Neuronal stem cell (in vitro differentiated cells): ENCODE results near the gene LRRC73.

Source experiments
- DNase-seq: peaks from one replicate; pipeline ENCODE4 v3.0.0-alpha.2; 2013; ENCODE audit warnings: low spot score
- H2AFZ ChIP-seq: one replicate; pipeline ENCODE4 v1.6.1; 2013; ENCODE audit warnings: mild to moderate bottlenecking, low read length, inconsistent platforms
- H2AK5ac ChIP-seq: 2 replicates; pipeline ENCODE4 v1.6.1; 2013; ENCODE audit warnings: low read depth, mild to moderate bottlenecking, inconsistent platforms, low read length, moderate library complexity, mixed read lengths
- H2BK120ac ChIP-seq: 2 replicates; pipeline ENCODE4 v1.6.1; 2013; ENCODE audit warnings: low read depth, mild to moderate bottlenecking, inconsistent platforms, low read length, moderate library complexity, mixed read lengths
- H2BK12ac ChIP-seq: one replicate; pipeline ENCODE4 v1.6.1; 2013; ENCODE audit warnings: low read length, inconsistent platforms
- H2BK15ac ChIP-seq: 2 replicates; pipeline ENCODE4 v1.6.1; 2013; ENCODE audit warnings: mild to moderate bottlenecking, low read length, inconsistent platforms, mixed read lengths
- H2BK5ac ChIP-seq: one replicate; pipeline ENCODE4 v1.6.1; 2013; ENCODE audit warnings: inconsistent platforms, mild to moderate bottlenecking, low read length, moderate library complexity
- H3K14ac ChIP-seq: one replicate; pipeline ENCODE4 v1.6.1; 2013; ENCODE audit warnings: low read length, inconsistent platforms
- H3K18ac ChIP-seq: 2 replicates; pipeline ENCODE4 v1.6.1; 2013; ENCODE audit warnings: low read length, inconsistent platforms
- H3K23ac ChIP-seq: 2 replicates; pipeline ENCODE4 v1.6.1; 2013; ENCODE audit warnings: low read depth, mild to moderate bottlenecking, mixed read lengths, low read length, inconsistent platforms; ENCODE audit not compliant: poor library complexity
- H3K27ac ChIP-seq: replicated peaks from 3 replicates; pipeline ENCODE4 v1.5.1; 2013; ENCODE audit warnings: low read length, inconsistent platforms
- H3K27me3 ChIP-seq, 3 experiments: 2 replicates each; pipeline ENCODE4 v1.6.1; 2013; ENCODE audit warnings: low read length in 3 of 3, mild to moderate bottlenecking in 2 of 3, inconsistent platforms in 1 of 3, low read depth in 1 of 3, mixed read lengths in 1 of 3, moderate library complexity in 1 of 3; ENCODE audit not compliant: control insufficient read depth in 3 of 3, insufficient read depth in 3 of 3
- H3K36me3 ChIP-seq, 2 donors: replicated peaks in 1 of 2; 2 replicates each; pipeline ENCODE4 v1.6.1; 2013; ENCODE audit warnings: low read length in 2 of 2; ENCODE audit not compliant: control insufficient read depth in 2 of 2, insufficient read depth in 2 of 2
- H3K4ac ChIP-seq: 2 replicates; pipeline ENCODE4 v1.6.1; 2013; ENCODE audit warnings: inconsistent platforms, mild to moderate bottlenecking, low read length, moderate library complexity
- H3K4me1 ChIP-seq, 2 donors: 1 replicate in 1 of 2; 2 replicates in 1 of 2; pipeline ENCODE4 v1.6.1; 2013; ENCODE audit warnings: low read length in 2 of 2, low read depth in 1 of 2; ENCODE audit not compliant: control insufficient read depth in 2 of 2, insufficient read depth in 1 of 2
- H3K4me2 ChIP-seq: one replicate; pipeline ENCODE4 v1.6.1; 2013; ENCODE audit warnings: mild to moderate bottlenecking, low read length, inconsistent platforms; ENCODE audit not compliant: insufficient read depth, poor library complexity, severe bottlenecking
- H3K4me3 ChIP-seq, 2 donors: 2 replicates each; pipeline ENCODE4 v1.5.1; 2013; ENCODE audit warnings: low read length in 2 of 2, mild to moderate bottlenecking in 2 of 2, inconsistent platforms in 1 of 2, moderate library complexity in 1 of 2
- H3K79me1 ChIP-seq: one replicate; pipeline ENCODE4 v1.6.1; 2013; ENCODE audit warnings: low read depth, mild to moderate bottlenecking, inconsistent platforms, low read length, moderate library complexity
- H3K9ac ChIP-seq: one replicate; pipeline ENCODE4 v1.6.1; 2013; ENCODE audit warnings: mild to moderate bottlenecking, low read depth, low read length, inconsistent platforms; ENCODE audit not compliant: poor library complexity
- H3K9me3 ChIP-seq, 2 donors: replicated peaks in 1 of 2; 2 replicates each; pipeline versions ENCODE3 to v1.6.1; 2013; ENCODE audit warnings: low read length in 2 of 2, mild to moderate bottlenecking in 2 of 2, inconsistent platforms in 1 of 2, low read depth in 1 of 2, mixed read lengths in 1 of 2, moderate library complexity in 1 of 2; ENCODE audit not compliant: control insufficient read depth in 2 of 2, insufficient read depth in 1 of 2
- H4K8ac ChIP-seq: one replicate; pipeline ENCODE4 v1.6.1; 2013; ENCODE audit warnings: low read depth, mild to moderate bottlenecking, inconsistent platforms, low read length, moderate library complexity
- H4K91ac ChIP-seq: one replicate; pipeline ENCODE4 v1.6.1; 2013; ENCODE audit warnings: low read length, low read depth, mild to moderate bottlenecking, inconsistent platforms; ENCODE audit not compliant: poor library complexity
- WGBS, 2 donors: extraction: QIAGEN DNeasy Blood & Tissue Kit; methylation state at CpG; one replicate each; pipeline ENCODE4 v1.1.7; 2013; ENCODE audit warnings: missing lambda C conversion rate in 2 of 2, mixed read lengths in 1 of 2; ENCODE audit not compliant: insufficient read length in 2 of 2, insufficient replicate concordance in 1 of 2; ENCODE audit errors: extremely low coverage in 2 of 2; 5-methylcytosine and 5-hydroxymethylcytosine counted together

LRRC73 gene

DNA sequence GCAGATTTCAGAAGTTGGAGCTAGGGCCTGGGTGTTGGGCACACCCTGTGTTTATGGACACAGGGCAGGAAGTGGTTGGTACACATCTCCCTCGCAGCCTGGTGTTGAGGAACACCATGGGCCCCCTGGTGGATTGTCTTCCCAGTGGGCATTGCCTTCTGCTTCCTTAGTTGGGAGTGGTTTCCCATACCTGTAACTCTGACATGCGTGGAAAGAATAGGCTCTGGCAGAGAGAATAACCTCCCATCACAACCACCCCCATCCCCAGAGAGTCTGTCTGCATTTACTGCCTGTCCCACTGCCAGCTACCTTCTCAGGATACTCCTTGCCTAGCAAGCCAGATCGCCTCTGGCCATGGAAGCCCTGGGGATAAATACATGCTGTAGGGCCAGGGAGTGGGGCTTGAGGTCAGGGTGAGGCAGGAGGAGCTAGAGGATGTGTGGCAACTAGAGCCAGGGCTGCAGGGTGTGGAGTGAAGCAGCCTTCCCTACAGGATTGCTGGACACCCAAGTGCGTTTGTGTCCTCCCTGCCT, 14.7 kb downstream of the LRRC73 start:
- Histone ChIP-seq H4K8ac (no peak overlapping the region), H3K4me1 (peaks cover 7 to 15% of the 10 kb centered on the region in 2 donors), H2AFZ (no peak overlapping the region), H3K27me3 (no peaks in the 10 kb centered on the region), H3K27ac (no peak overlapping the region), H3K23ac (no peak overlapping the region), H3K36me3 (peaks cover 22 to 42% of the 10 kb centered on the region in 2 donors), H3K4me2 (no peak overlapping the region), H3K14ac (no peak overlapping the region), H3K4me3 (no peak overlapping the region), H3K4ac (no peak overlapping the region), H2BK15ac (no peak overlapping the region), H2BK5ac (no peak overlapping the region), H2BK12ac (no peak overlapping the region), H3K9ac (peak overlapping the region; percentile 82), H2BK120ac (no peak overlapping the region), H3K9me3 (no peaks in the 10 kb centered on the region), H2AK5ac (no peak overlapping the region), H3K79me1 (peaks cover 14% of the 10 kb centered on the region), H3K18ac (no peak overlapping the region), H4K91ac (no peak overlapping the region)
- no CpG with 5 or more reads among the region's 4 CpGs for WGBS, 2 donors
- no peak for DNase-seq

DNA sequence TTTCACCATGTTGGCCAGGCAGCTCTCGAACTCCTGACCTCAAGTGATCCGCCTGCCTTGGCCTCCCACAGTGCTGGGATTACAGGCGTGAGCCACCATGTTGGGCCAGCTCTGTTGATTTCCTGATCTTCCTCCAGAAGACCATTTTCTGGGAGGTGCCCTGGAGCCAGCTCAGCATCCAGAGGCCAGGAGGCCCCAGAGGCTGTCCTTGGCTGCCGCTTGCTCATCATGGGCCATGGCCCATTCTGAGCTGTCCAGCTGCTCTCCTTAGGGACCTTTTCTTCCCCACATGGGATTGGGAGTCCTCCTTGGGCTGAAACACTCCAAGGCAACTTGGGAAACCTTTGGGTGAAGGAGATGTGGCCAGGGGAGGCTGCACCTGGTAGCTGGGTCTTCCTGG, 15.4 kb downstream of the LRRC73 start:
- no peak overlapping the region for H2BK5ac ChIP-seq
- no peak overlapping the region for H3K14ac ChIP-seq
- no peak for DNase-seq
- no peaks in the 10 kb centered on the region for H3K27me3 ChIP-seq
- no peak overlapping the region for H2BK15ac ChIP-seq
- no peak overlapping the region for H3K9ac ChIP-seq
- H4K8ac ChIP-seq: no peak overlapping the region
- H3K36me3 ChIP-seq: peaks cover 15 to 38% of the 10 kb centered on the region in 2 donors
- no CpG with 5 or more reads among the region's 4 CpGs for WGBS, 2 donors
- H3K27ac ChIP-seq: no peak overlapping the region
- H2BK12ac ChIP-seq: no peak overlapping the region
- H2AK5ac ChIP-seq: no peak overlapping the region
- no peak overlapping the region for H3K4me2 ChIP-seq
- no peak overlapping the region for H2BK120ac ChIP-seq
- no peak overlapping the region for H3K23ac ChIP-seq
- no peak overlapping the region for H2AFZ ChIP-seq
- H3K4me3 ChIP-seq: no peak overlapping the region
- H3K4ac ChIP-seq: no peak overlapping the region
- no peaks in the 10 kb centered on the region for H3K9me3 ChIP-seq
- peaks cover 14% of the 10 kb centered on the region for H3K79me1 ChIP-seq
- peak overlapping the region; percentile 17 for H3K18ac ChIP-seq
- no peak overlapping the region for H4K91ac ChIP-seq
- H3K4me1 ChIP-seq: peaks cover 7 to 15% of the 10 kb centered on the region in 2 donors

DNA sequence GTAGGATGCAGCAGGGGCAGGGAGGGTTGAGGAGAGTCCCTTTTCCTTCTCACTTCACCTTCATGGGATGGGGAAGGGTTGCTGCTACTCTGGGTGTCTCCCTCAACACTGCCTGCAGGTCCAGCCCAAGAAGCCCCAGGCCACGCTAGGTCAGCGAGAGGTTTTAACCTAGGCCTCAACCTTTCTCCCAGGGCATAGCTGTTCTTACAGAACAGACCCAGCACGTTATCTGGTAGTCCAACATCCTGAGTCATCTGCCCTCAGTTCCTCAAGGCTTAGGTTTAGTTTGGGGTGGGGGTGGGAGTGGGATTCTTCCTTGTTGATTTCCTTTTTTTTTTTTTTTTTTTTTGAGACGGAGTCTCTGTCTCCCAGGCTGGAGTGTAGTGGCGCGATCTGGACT, 15.8 kb downstream of the LRRC73 start:
- H4K8ac ChIP-seq: no peak overlapping the region
- H3K27ac ChIP-seq: no peak overlapping the region
- H3K18ac ChIP-seq: no peak overlapping the region
- no peak overlapping the region for H4K91ac ChIP-seq
- no peaks in the 10 kb centered on the region for H3K9me3 ChIP-seq
- H3K79me1 ChIP-seq: peaks cover 14% of the 10 kb centered on the region
- H2BK5ac ChIP-seq: no peak overlapping the region
- H2BK120ac ChIP-seq: no peak overlapping the region
- no peak overlapping the region for H3K4me3 ChIP-seq
- DNase-seq: no peak
- H3K36me3 ChIP-seq: peaks cover 11 to 38% of the 10 kb centered on the region in 2 donors
- H3K27me3 ChIP-seq: no peaks in the 10 kb centered on the region
- H2BK15ac ChIP-seq: no peak overlapping the region
- WGBS, 2 donors: no CpG with 5 or more reads among the region's 6 CpGs
- no peak overlapping the region for H2BK12ac ChIP-seq
- no peak overlapping the region for H3K14ac ChIP-seq
- H2AK5ac ChIP-seq: no peak overlapping the region
- peaks cover 7 to 17% of the 10 kb centered on the region in 2 donors for H3K4me1 ChIP-seq
- no peak overlapping the region for H3K4me2 ChIP-seq
- no peak overlapping the region for H3K9ac ChIP-seq
- no peak overlapping the region for H2AFZ ChIP-seq
- no peak overlapping the region for H3K4ac ChIP-seq
- no peak overlapping the region for H3K23ac ChIP-seq

DNA sequence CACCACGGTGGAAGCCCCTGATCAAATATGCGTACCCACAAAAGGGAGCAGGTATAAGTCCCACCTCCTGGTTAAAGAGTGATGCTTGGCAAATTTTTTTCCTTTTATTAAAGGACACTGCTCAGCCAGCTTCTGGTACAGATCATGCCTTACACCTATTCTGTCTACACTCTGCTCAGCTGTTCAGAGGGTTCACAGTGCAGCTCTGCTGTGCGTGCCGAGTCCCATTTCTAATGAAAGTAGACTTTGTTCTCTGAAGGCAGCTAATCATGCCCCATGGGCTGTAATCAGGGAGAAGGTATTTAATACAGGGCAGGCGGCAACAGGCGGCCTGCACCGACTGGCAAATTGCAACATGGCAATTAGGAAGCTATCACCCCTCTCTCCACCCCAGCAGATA, 16.3 kb downstream of the LRRC73 start:
- Histone ChIP-seq H3K4ac (no peak overlapping the region), H2BK12ac (no peak overlapping the region)

More for the DNA sequence above, 16.3 kb downstream of the LRRC73 start:
- Histone ChIP-seq H4K91ac (no peak overlapping the region), H3K79me1 (peaks cover 11% of the 10 kb centered on the region), H3K4me3 (no peak overlapping the region), H3K4me2 (no peak overlapping the region), H2BK5ac (no peak overlapping the region), H3K27me3 (no peaks in the 10 kb centered on the region), H3K27ac (no peak overlapping the region), H3K4me1 (peaks cover 7 to 21% of the 10 kb centered on the region in 2 donors), H3K14ac (no peak overlapping the region), H2BK120ac (no peak overlapping the region), H2AFZ (no peak overlapping the region), H3K9me3 (no peaks in the 10 kb centered on the region), H3K23ac (no peak overlapping the region), H2AK5ac (no peak overlapping the region), H3K18ac (no peak overlapping the region), H3K36me3 (peaks cover 6 to 36% of the 10 kb centered on the region in 2 donors), H2BK15ac (no peak overlapping the region), H4K8ac (no peak overlapping the region), H3K9ac (no peak overlapping the region)
- WGBS, 2 donors: no CpG with 5 or more reads among the region's 7 CpGs
- DNase-seq: no peak
